Measurements from ENCODE around the gene PFKFB4. TPM values are rescaled to one million over a fixed set of nuclear protein-coding genes. Genes with fewer than 3 reads are reported as not detected.

The PFKFB4 gene
- total RNA-seq, 2 experiments from 2014 or later, result 5.1 to 5.4 TPM

DNA sequence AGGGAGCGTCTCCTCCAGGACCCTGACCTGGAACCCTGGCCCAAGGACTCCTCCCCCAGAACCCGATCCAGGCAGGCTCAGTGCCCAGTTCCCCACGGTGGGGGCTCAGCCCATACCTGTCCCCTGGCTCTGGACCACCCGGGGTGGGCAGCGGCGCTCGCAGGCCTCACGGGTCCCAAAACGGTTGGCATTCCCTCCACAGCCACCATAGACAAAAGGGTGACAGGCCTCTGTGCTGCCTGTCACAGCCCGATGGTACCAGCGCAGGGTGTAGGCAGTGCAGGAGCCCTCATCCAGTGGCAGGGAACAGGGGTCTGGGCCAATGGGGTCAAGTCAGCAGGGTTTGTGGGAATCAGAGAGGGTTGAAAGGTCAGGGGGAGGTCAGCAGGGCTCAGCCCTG lies 8.1 kb upstream of the PFKFB4 start:
- CTCF ChIA-PET, result interaction anchor here (0.6 kb wide), 1 partner anchor 140 kb away, joined by 4 read pairs; no protein-coding TSS in a partner anchor
- intact Hi-C loops (cut with micrococcal nuclease), result no loop called here
- DNase-seq, result no peak

DNA sequence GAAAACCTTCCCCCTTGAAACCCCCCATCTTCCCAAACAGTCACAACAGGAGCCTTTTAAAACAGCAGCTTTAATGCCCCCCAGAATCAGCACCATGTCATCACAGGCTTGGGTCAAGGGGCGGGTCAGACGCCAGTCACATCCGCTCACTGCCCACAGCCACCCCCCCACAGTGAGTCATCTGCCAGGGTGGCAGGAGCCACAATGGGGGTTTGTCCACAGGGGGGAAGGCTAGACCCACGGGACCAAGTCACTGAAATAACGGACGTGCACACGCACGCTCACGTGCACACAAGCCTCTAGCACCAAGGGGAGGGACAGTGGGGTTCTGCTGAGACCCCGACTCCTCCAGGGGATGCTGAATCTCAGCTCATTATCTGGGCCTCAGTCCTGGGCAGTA lies 7.4 kb upstream of the PFKFB4 start:
- Mint-ChIP-seq H3K36me3 (ENCODE audit: low read depth) (no peaks in the 10 kb centered on the region), H3K9me3 (no peaks in the 10 kb centered on the region), H3K4me1 (ENCODE audit: low read depth) (no peaks in the 10 kb centered on the region), H3K27me3 (ENCODE audit: low read depth) (no peaks in the 10 kb centered on the region), H3K27ac (no peak overlapping the region), H3K4me3 (no peak overlapping the region)
- CTCF ChIA-PET, result interaction anchor here (0.6 kb wide), 1 partner anchor 30 kb away, joined by 3 read pairs; no protein-coding TSS in a partner anchor
- intact Hi-C loops (cut with micrococcal nuclease), result no loop called here
- no peak for DNase-seq

More for the DNA sequence above, 8.1 kb upstream of the PFKFB4 start:
- no peaks in the 10 kb centered on the region for H3K36me3 Mint-ChIP-seq (ENCODE audit: low read depth)
- H3K9me3 Mint-ChIP-seq, result no peaks in the 10 kb centered on the region
- no peak overlapping the region for H3K4me3 Mint-ChIP-seq
- H3K4me1 Mint-ChIP-seq (ENCODE audit: low read depth), result no peaks in the 10 kb centered on the region
- no peaks in the 10 kb centered on the region for H3K27me3 Mint-ChIP-seq (ENCODE audit: low read depth)
- no peak overlapping the region for H3K27ac Mint-ChIP-seq

DNA sequence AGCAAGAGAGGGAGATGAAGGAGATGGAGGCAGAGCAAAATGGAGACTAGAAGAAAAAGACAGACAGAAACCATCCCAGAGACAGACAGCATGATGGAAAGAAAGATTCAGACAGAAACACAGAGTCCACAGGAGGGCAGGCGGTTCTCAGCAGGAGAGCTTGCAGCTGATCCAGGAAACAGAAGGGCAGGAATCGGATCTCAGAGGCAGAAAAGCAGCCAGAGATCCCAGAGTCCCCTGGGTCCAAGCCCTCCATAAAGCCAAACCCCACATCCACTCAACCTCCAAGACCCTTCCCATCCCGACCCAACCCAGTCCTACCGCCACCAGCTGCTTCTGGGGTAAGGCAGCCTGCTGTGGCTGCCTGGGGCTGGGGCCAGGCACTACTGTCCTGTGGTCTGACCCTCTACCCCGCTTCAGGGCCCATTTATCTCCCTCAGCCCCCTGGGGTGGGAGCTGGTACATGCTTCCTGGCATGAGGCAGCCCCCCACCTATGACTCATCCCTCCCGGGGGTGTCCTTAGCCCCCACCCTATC lies 6.8 kb upstream of the PFKFB4 start, which contains the start of gene UCN2:
Gene UCN2, minus strand, starts transcription at position 400 of the 537 bp plus-strand sequence. CDS start 657 bp downstream, outside the sequence.
- H3K4me1 Mint-ChIP-seq (ENCODE audit: low read depth), result no peaks in the 10 kb centered on the region
- no peaks in the 10 kb centered on the region for H3K27me3 Mint-ChIP-seq (ENCODE audit: low read depth)
- no peak within 1 kb of the TSS for H3K4me3 Mint-ChIP-seq
- H3K27ac Mint-ChIP-seq, result no peak within 1 kb of the TSS
- CTCF ChIA-PET, result no interaction called here
- no peaks in the 10 kb centered on the region for H3K36me3 Mint-ChIP-seq (ENCODE audit: low read depth)
- intact Hi-C loops (cut with micrococcal nuclease), result no loop called here
- H3K9me3 Mint-ChIP-seq, result no peaks in the 10 kb centered on the region
- DNase-seq, result no peak

DNA sequence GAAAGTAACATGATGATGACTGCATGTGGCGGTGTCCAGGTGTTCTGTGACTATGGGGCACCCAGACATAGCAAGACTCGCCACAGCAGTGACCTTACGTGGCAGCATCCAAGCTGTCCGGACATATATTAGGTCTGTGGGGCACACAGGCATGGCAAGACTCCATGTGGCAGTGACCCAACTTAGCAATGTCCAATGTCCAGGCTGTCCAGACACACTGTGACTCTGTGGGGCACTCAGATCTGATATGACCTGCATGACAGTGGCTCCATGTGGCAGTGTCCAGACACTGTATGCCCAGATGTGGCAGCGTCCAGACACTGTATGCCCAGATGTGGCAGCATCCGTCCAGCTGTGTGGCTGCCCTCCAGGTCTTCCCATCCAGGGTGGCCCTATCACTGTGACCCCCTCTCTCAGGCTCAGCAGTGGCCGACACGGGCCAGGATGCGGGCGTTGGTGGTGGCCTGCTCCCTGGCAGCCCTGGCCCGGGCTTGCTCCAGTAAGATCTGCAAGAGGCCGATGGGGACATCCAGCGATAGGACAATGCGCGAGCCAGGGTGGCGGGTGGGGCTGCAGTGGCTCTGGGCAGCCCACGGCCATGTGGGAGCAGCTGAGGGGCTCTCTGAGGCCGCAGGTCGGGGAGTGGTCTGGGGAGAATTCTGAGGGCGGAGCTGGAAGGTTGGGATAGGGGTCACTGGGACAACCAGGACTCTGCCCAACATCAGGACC lies 5.9 kb upstream of the PFKFB4 start:
- CTCF ChIA-PET, result no interaction called here
- no peaks in the 10 kb centered on the region for H3K9me3 Mint-ChIP-seq
- no peak for DNase-seq
- intact Hi-C loops (cut with micrococcal nuclease), result no loop called here
- H3K36me3 Mint-ChIP-seq (ENCODE audit: low read depth), result no peaks in the 10 kb centered on the region
- H3K27ac Mint-ChIP-seq, result no peak overlapping the region
- no peaks in the 10 kb centered on the region for H3K27me3 Mint-ChIP-seq (ENCODE audit: low read depth)
- no peak overlapping the region for H3K4me3 Mint-ChIP-seq
- H3K4me1 Mint-ChIP-seq (ENCODE audit: low read depth), result peaks cover 3% of the 10 kb centered on the region

DNA sequence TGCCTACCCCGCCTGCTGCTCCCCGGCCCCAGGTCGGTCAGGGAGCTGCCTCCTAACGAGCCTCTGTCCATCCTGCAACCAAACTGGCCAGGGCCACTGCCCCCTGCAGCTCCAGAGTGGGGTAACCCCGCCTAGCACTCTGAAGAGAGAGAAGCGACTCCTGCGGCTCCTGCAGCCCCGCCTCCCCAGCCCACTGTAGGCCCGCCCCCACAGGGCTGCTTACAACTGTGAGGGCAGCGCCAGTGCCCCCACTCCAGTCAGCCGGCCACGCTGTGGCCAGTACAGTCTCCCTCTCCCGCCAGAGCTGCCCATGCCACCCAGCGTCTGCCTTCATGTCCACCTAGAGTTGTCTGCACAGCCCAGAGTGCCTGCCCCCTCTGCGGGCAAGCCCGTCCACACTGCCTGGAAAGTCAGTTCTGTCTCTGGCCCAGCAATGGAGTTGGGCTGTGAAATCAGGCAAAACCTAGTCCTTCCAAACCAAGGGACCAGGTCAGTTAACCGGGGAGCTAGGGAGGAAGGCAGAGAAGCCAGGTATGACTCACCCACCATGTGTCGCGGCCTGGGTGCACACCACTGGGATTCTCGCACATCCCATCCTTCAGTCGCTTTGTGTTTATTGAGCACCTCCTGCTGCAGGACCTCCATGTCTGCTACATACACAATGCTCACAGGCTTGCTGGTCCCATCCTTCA lies 4.6 kb upstream of the PFKFB4 start:
- H3K4me1 Mint-ChIP-seq (ENCODE audit: low read depth), result peaks cover 5% of the 10 kb centered on the region
- H3K36me3 Mint-ChIP-seq (ENCODE audit: low read depth), result no peaks in the 10 kb centered on the region
- no peaks in the 10 kb centered on the region for H3K9me3 Mint-ChIP-seq
- H3K27ac Mint-ChIP-seq, result no peak overlapping the region
- DNase-seq, result no peak
- CTCF ChIA-PET, result interaction anchor here (0.7 to 1.6 kb wide), 2 partner anchors 125 to 736 kb away, joined by 6 to 8 read pairs; no protein-coding TSS in a partner anchor
- intact Hi-C loops (cut with micrococcal nuclease), result no loop called here
- no peaks in the 10 kb centered on the region for H3K27me3 Mint-ChIP-seq (ENCODE audit: low read depth)
- H3K4me3 Mint-ChIP-seq, result no peak overlapping the region

DNA sequence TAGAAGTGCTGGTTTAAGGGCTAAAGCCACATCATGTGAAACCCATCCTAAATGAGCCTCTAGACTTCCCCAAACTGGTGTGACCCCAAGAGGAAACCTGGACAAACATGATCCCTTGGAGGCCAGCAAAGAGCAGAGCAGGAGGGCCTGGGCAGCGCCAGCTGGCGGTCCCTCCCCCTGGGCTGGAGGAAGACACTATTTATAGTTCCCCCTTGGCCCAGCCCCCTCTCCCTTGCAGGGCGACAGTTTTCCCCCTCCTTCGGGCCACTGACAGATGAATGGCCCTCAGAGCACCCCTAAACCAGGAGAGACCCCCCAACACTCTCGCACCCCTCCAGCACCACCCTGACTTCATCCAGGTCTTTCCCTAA lies 4.0 kb upstream of the PFKFB4 start:
- intact Hi-C loops (cut with micrococcal nuclease), result no loop called here
- H3K4me1 Mint-ChIP-seq (ENCODE audit: low read depth), result peaks cover 5% of the 10 kb centered on the region
- no peak for DNase-seq
- H3K27me3 Mint-ChIP-seq (ENCODE audit: low read depth), result no peaks in the 10 kb centered on the region
- H3K27ac Mint-ChIP-seq, result no peak overlapping the region
- no peaks in the 10 kb centered on the region for H3K36me3 Mint-ChIP-seq (ENCODE audit: low read depth)
- no peak overlapping the region for H3K4me3 Mint-ChIP-seq
- no peaks in the 10 kb centered on the region for H3K9me3 Mint-ChIP-seq
- CTCF ChIA-PET, result interaction anchor here (0.7 to 6.6 kb wide), 4 partner anchors 121 to 735 kb away, joined by 3 to 64 read pairs (median 7); no protein-coding TSS in a partner anchor

DNA sequence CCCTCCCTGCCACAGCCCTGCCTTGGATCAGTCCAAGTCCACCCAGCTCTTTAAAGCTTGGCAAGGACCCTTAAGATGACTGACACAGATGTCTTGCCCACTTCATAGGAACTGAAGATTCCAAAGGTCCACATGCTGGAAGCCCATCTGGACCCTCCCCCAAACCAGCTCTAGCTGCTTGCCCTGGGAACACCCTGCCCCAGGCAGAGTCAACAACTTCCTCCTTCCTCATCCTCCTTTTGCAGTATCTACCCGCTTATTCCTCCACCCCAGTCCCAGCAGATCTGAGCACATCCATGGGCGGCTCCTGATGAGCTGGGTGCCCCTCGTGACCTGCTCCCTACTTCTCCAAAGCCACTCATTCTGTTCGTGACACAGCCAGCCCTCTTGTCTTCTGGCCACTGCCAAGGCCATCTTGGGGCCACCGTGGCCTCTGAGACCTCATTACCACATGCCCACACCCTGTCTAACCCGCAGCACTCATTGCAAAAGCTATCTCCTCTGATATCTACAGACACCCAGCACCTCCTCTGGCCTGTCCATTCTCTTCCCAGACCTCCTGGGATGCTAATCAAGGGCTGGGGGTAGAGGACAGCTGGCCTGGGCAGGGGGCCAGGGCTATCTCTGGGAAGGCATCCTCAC lies 2.0 kb upstream of the PFKFB4 start:
- intact Hi-C loops (cut with micrococcal nuclease), result loop anchor here (1.0 to 5.0 kb wide), 4 partner anchors 77 to 471 kb away; partner anchors contain the start of genes NCKIPSD, SLC26A6 and WDR6
- CTCF ChIA-PET, result interaction anchor here (0.7 to 7.5 kb wide), 17 partner anchors 8 to 364 kb away, joined by 3 to 72 read pairs (median 4); partner anchors contain the start of genes CCDC51 and TMA7
- Mint-ChIP-seq H3K9me3 (no peaks in the 10 kb centered on the region), H3K27me3 (ENCODE audit: low read depth) (no peaks in the 10 kb centered on the region), H3K36me3 (ENCODE audit: low read depth) (no peaks in the 10 kb centered on the region), H3K27ac (no peak overlapping the region), H3K4me3 (no peak overlapping the region), H3K4me1 (ENCODE audit: low read depth) (peaks cover 11% of the 10 kb centered on the region)
- DNase-seq, result no peak

DNA sequence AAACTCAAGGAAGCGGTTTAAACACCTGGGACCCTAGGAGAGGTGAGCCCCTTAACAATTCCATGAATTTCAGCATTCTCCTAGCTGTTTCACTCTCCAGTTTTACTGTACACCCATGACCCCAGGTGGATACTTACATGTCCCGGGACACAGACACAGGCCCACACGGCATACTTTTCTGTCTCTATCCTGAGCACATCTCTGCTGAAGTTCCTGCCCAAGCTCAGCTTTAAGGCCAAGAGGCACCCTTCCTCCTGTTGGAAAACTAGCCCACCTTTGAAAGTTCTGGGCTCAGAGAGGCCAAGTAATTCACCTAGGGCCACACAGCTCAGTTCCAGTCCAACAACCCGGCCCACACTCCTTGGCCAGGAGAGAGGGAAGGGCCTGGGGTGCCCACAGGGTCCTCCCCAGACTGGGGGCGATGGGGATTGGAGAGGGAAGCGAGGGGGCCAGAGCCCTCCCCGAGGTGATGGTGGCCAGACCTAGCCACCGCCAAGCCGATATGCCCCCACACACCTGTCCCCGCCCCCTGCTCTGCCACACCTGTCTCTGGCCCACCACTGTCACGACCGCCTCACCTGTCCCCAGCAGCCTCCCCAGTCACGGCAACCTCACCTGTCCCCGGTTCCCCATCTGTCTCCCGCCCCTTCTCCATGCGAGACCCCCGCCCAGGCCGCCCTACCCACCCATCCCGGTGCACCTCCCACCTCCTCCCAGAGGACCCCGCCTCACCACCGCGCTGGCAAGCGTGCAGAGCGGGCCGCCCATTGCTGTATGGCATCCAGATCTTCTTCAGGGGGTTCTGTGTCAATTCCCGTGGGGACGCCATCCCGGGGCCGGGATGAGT lies 431 bp downstream of the PFKFB4 start:
- intact Hi-C loops (cut with micrococcal nuclease), result loop anchor here (2.0 to 5.0 kb wide), 10 partner anchors 49 to 915 kb away; partner anchors contain the start of genes CCDC51, DAG1, NME6 and TMA7
- Mint-ChIP-seq H3K27ac (no peak overlapping the region), H3K4me3 (peak overlapping the region; percentile 84), H3K4me1 (ENCODE audit: low read depth) (peaks cover 11% of the 10 kb centered on the region), H3K36me3 (ENCODE audit: low read depth) (no peaks in the 10 kb centered on the region), H3K27me3 (ENCODE audit: low read depth) (no peaks in the 10 kb centered on the region), H3K9me3 (no peaks in the 10 kb centered on the region)
- no peak for DNase-seq
- CTCF ChIA-PET, result interaction anchor here (0.6 to 7.5 kb wide), 10 partner anchors 8 to 155 kb away, joined by 3 to 72 read pairs (median 6); partner anchors contain the start of gene CCDC51

DNA sequence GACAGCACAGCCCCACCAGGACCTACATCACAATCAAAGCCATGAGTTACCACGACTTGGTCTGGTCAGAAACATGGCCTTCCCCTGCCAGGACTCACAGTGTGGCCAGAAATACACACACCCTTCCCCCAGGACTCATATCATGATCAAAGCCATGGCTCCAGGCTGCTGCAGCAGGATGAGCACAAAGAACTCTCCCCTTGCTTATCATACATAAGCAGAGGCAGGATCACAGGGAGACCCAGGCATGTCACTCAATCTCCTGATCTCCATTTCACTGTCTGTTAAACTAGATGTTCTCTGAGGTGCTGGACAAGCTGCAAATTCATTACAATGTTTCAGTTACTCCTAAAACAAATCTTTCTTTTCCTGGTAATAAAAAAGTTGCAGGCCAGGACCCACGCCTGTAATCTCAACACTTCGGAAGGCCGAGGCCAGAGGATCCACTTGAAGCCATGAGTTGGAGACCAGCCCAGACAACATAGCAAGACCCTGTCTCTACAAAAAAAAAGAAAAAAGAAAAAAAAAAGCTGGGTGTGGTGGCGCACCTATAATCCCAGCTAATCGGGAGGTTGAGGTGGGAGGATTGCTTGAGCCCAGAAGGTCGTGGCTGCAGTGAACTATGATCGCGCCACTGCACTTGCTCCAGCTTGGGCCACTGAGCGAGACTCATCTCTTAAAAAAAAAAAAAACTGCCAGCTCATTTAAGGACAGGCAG lies 1.2 kb downstream of the PFKFB4 start:
- H3K27me3 Mint-ChIP-seq (ENCODE audit: low read depth), result no peaks in the 10 kb centered on the region
- DNase-seq, result no peak
- CTCF ChIA-PET, result interaction anchor here (0.8 to 7.5 kb wide), 5 partner anchors 47 to 154 kb away, joined by 3 to 72 read pairs (median 6); partner anchors contain the start of gene CCDC51
- H3K9me3 Mint-ChIP-seq, result no peaks in the 10 kb centered on the region
- H3K4me1 Mint-ChIP-seq (ENCODE audit: low read depth), result peaks cover 11% of the 10 kb centered on the region
- intact Hi-C loops (cut with micrococcal nuclease), result loop anchor here (5.0 kb wide), 2 partner anchors 452 to 468 kb away; partner anchors contain the start of gene WDR6
- peak overlapping the region; percentile 84 for H3K4me3 Mint-ChIP-seq
- H3K27ac Mint-ChIP-seq, result no peak overlapping the region
- no peaks in the 10 kb centered on the region for H3K36me3 Mint-ChIP-seq (ENCODE audit: low read depth)

DNA sequence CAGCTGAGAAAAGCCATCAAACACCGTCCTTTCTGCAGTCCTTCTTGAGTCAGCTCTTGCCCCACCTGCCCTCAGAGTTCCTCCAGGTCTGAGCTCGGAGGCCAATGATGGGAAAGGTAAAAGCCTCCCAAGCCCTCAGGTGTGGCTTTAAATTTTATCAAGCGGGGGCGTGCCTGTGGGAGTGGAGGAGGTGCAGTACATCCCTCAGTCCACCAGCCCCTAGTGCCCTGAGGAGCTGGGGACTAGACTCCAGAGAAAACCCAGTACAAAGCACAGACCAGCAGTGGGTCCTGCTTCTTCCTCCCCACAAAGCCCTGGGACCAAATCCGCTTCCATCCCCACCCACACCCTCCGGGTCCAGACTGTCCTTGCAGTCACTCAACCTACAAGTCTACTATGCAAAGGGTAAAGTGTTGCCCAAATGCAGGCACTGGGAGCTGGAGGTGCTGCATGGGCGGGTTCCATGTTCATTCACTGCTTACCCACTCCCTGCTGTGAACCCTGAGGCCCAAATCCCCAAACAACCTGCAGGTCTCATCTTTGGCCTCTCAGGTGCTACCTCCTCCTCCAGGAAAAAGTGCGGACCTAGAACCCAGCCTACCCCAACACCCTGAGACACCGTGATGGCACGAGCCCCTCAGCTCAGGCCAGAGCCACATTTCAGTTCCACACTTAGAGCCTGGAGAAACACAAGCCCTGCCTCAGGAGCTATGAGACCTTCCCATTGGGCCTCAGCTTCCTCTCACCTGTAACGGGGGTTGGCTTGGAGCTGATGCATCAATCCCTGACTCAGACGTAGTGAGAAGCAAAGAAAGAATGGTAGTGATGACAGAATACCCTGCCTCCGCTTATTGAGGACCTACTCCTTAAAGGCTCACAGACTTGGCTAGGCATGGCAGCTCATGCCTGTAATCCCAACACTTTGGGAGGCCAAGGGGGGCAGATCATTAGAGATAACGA lies 2.4 kb downstream of the PFKFB4 start:
- intact Hi-C loops (cut with micrococcal nuclease), result no loop called here
- Mint-ChIP-seq H3K4me1 (ENCODE audit: low read depth) (peaks cover 11% of the 10 kb centered on the region), H3K36me3 (ENCODE audit: low read depth) (no peaks in the 10 kb centered on the region)

More for the DNA sequence above, 2.4 kb downstream of the PFKFB4 start:
- no peaks in the 10 kb centered on the region for H3K9me3 Mint-ChIP-seq
- no peak overlapping the region for H3K4me3 Mint-ChIP-seq
- DNase-seq, result no peak
- CTCF ChIA-PET, result interaction anchor here (0.8 to 7.5 kb wide), 5 partner anchors 13 to 153 kb away, joined by 4 to 72 read pairs (median 4); partner anchors contain the start of gene CCDC51
- no peaks in the 10 kb centered on the region for H3K27me3 Mint-ChIP-seq (ENCODE audit: low read depth)
- H3K27ac Mint-ChIP-seq, result no peak overlapping the region

All from activated naive CD4-positive, alpha-beta T cell treated with anti-CD3 and anti-CD28 coated beads for 36 hours (primary cell).